GM23248 (cell line): ENCODE results near the gene TMEM164.

Experiments
- EZH2 ChIP-seq: fragments of 200-600 bp; sonication (generic); IDR thresholded peaks from 2 replicates; pipeline ENCODE4 v1.6.1; 2018; ENCODE audit warnings: antibody characterized with exemption, mild to moderate bottlenecking; ENCODE audit not compliant: insufficient read depth, poor library complexity, severe bottlenecking
- EZH2phosphoT487 ChIP-seq: fragments of 200-600 bp; sonication (generic); IDR thresholded peaks from 2 replicates; pipeline ENCODE4 v1.6.1; 2018; ENCODE audit warnings: antibody characterized with exemption, moderate library complexity, mild to moderate bottlenecking, low read depth; ENCODE audit not compliant: insufficient read depth

DNA sequence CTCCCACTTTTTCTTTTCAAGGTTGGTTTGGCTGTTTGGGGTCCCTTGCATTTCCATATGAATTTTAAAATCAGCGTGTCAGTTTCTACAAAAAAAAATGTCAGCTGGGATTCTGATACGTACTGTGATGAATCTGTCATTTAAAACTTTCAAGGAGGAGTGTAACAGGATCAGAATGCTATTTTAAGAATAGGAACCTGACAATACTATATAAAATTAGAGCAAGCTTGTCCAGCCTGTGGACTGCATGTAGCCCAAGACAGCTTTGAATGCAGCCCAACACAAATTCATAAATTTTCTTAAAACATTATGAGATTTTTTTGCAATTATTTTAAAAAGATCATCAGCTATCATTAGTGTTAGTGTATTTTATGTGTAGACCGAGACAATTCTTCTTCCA lies 56.5 kb downstream of the TMEM164 start:
- TF ChIP-seq EZH2 (no peak), EZH2phosphoT487 (no peak)
